Cardiac muscle cell (in vitro differentiated cells and primary cell): Measurements from ENCODE around the gene IGF2. TPM values are rescaled to one million over a fixed set of nuclear protein-coding genes. Genes with fewer than 3 reads are reported as not detected.

Source experiments
- DNase-seq, 2 donors: peaks; one replicate each; pipeline versions ENCODE4 v3.0.0 to v3.0.0-alpha.2; 2010 to 2017; ENCODE audit warnings: low read depth in 1 of 2, low spot score in 1 of 2
- H3K27ac ChIP-seq: fragments of 200-600 bp; sonication (generic); 2 replicates; pipeline ENCODE4 v1.5.1; 2016
- H3K27me3 ChIP-seq: fragments of 200-600 bp; sonication (generic); 2 replicates; pipeline ENCODE4 v1.6.0; 2016; ENCODE audit warnings: control low read depth
- H3K36me3 ChIP-seq: fragments of 200-600 bp; sonication (generic); 2 replicates; pipeline ENCODE4 v1.5.1; 2016; ENCODE audit warnings: control low read depth
- H3K4me1 ChIP-seq: fragments of 200-600 bp; sonication (generic); 2 replicates; pipeline ENCODE4 v1.8.1; 2017; ENCODE audit warnings: low read depth, mild to moderate bottlenecking, mixed run types
- H3K4me3 ChIP-seq: fragments of 200-600 bp; sonication (generic); 2 replicates; pipeline ENCODE4 v1.5.1; 2016; ENCODE audit warnings: mild to moderate bottlenecking
- H3K9me3 ChIP-seq: fragments of 200-600 bp; sonication (generic); 2 replicates; pipeline ENCODE4 v1.5.1; 2017; ENCODE audit warnings: low read depth, mild to moderate bottlenecking, control low read depth
- CTCF ChIP-seq: IDR thresholded peaks from 2 replicates; pipeline ENCODE4 v1.5.1; 2012; ENCODE audit warnings: low read depth, mild to moderate bottlenecking, low read length
- polyA plus RNA-seq: library from polyadenylated mRNA; unstranded; fragments of >200 nt; fragmentation: Nextera tagmentation; extraction: Ambion mirVana; gene quantifications from 2 replicates; pipeline ENCODE4 v1.2.1, GENCODE V29; 2016
- total RNA-seq: library from RNA; depleted of rRNA; stranded (reverse); fragments of >200 nt; gene quantifications from 2 replicates; pipeline ENCODE4 v1.2.3, GENCODE V29; 2016

Gene IGF2
- total and polyA plus RNA-seq, 2 experiments from 2014 or later: 91.4 to 155 TPM

GRCh38 chr11:2164861-2165555 is 25.8 kb upstream of the IGF2 start:
- no peaks in the 10 kb centered on the region for H3K36me3 ChIP-seq
- no peaks in the 10 kb centered on the region for H3K4me1 ChIP-seq
- no peaks in the 10 kb centered on the region for H3K9me3 ChIP-seq
- no peaks in the 10 kb centered on the region for H3K27me3 ChIP-seq
- no peak overlapping the region for H3K4me3 ChIP-seq
- no peak overlapping the region for H3K27ac ChIP-seq
- no peak for DNase-seq
- TF ChIP-seq CTCF: no peak

GRCh38 chr11:2164081-2164480 is 24.9 kb upstream of the IGF2 start:
- H3K27me3 ChIP-seq: no peaks in the 10 kb centered on the region
- peaks cover 6% of the 10 kb centered on the region for H3K4me1 ChIP-seq
- no peak overlapping the region for H3K4me3 ChIP-seq
- no peak for DNase-seq
- H3K9me3 ChIP-seq: no peaks in the 10 kb centered on the region
- no peak overlapping the region for H3K27ac ChIP-seq
- no peaks in the 10 kb centered on the region for H3K36me3 ChIP-seq
- no peak for TF ChIP-seq CTCF

GRCh38 chr11:2163428-2163978 is 24.3 kb upstream of the IGF2 start:
- TF ChIP-seq CTCF: no peak
- no peaks in the 10 kb centered on the region for H3K27me3 ChIP-seq
- peaks cover 9% of the 10 kb centered on the region for H3K4me1 ChIP-seq
- no peaks in the 10 kb centered on the region for H3K36me3 ChIP-seq
- no peak overlapping the region for H3K27ac ChIP-seq
- no peak for DNase-seq
- H3K9me3 ChIP-seq: no peaks in the 10 kb centered on the region
- H3K4me3 ChIP-seq: no peak overlapping the region

GRCh38 chr11:2160736-2161259 is 21.6 kb upstream of the IGF2 start, which contains the start of gene INS:
INS (minus strand) TSS chr11:2161209; CDS start chr11:2160971, 238 bp downstream.
- Histone ChIP-seq H3K9me3 (no peaks in the 10 kb centered on the region), H3K4me1 (peaks cover 9% of the 10 kb centered on the region), H3K4me3 (no peak within 1 kb of the TSS), H3K27me3 (no peaks in the 10 kb centered on the region), H3K27ac (no peak within 1 kb of the TSS), H3K36me3 (no peaks in the 10 kb centered on the region)
- DNase-seq: no peak
- TF ChIP-seq CTCF: no peak

- no peaks in the 10 kb centered on the region for H3K36me3 ChIP-seq
- TF ChIP-seq CTCF: no peak
- no peaks in the 10 kb centered on the region for H3K27me3 ChIP-seq
- H3K9me3 ChIP-seq: no peaks in the 10 kb centered on the region
- DNase-seq: no peak
- peaks cover 9% of the 10 kb centered on the region for H3K4me1 ChIP-seq
- no peak overlapping the region for H3K4me3 ChIP-seq
- no peak overlapping the region for H3K27ac ChIP-seq
These were observed 20.6 kb upstream of the IGF2 start for GRCh38 chr11:2159536-2160413.
